ENCODE data around the gene UBE2I.

Gene UBE2I

GRCh38 chr16:1311738-1312466, 2.5 kb downstream of the UBE2I start:
- Histone ChIP-seq H3K27ac (peak overlapping the region; percentile 94), H3K27me3 (no peaks in the 10 kb centered on the region), H3K4me3 (ENCODE audit: low read depth in 1 of 2, low read length in 1 of 2) (peak overlapping the region in 1 of 2 experiments; percentile 76), H3K4me1 (ENCODE audit: control insufficient read depth in 1 of 2, insufficient read depth in 1 of 2, low read depth in 1 of 2, low read length in 1 of 2) (peaks cover 29 to 35% of the 10 kb centered on the region in 2 experiments), H3K9me3 (no peaks in the 10 kb centered on the region), H3K36me3 (peaks cover 43% of the 10 kb centered on the region)
- no peak for TF ChIP-seq CTCF (IDR thresholded peaks at IDR 0.05)

DNA sequence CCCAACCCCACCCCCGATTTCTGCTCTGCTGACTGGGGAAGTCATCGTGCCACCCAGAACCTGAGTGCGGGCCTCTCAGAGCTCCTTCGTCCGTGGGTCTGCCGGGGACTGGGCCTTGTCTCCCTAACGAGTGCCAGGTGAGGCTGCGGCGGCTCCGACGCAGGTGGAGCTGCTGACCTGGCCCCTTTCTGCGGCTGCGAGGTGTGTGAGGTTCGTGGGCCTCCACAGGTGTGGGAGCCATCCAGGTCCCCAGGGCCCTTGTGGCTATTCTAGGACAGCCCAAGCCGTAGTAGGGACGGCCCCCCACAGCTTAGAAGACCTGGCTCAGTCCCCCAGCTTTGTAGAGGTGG, 3.0 kb downstream of the UBE2I start:
- Histone ChIP-seq H3K4me1 (ENCODE audit: control insufficient read depth in 1 of 2, insufficient read depth in 1 of 2, low read depth in 1 of 2, low read length in 1 of 2) (peaks cover 29 to 35% of the 10 kb centered on the region in 2 experiments), H3K4me3 (ENCODE audit: low read depth in 1 of 2, low read length in 1 of 2) (no peak overlapping the region), H3K27ac (no peak overlapping the region), H3K36me3 (peaks cover 49% of the 10 kb centered on the region), H3K9me3 (no peaks in the 10 kb centered on the region), H3K27me3 (no peaks in the 10 kb centered on the region)
- no peak for TF ChIP-seq CTCF (IDR thresholded peaks at IDR 0.05)

GRCh38 chr16:1312903-1313302, 3.5 kb downstream of the UBE2I start:
- Histone ChIP-seq H3K27ac (no peak overlapping the region), H3K36me3 (peaks cover 53% of the 10 kb centered on the region), H3K4me1 (ENCODE audit: control insufficient read depth in 1 of 2, insufficient read depth in 1 of 2, low read depth in 1 of 2, low read length in 1 of 2) (peaks cover 29 to 35% of the 10 kb centered on the region in 2 experiments)

GRCh38 chr16:1313721-1314369, 4.4 kb downstream of the UBE2I start:
- no peak for TF ChIP-seq CTCF (IDR thresholded peaks at IDR 0.05)
- Histone ChIP-seq H3K27me3 (no peaks in the 10 kb centered on the region), H3K4me1 (ENCODE audit: control insufficient read depth in 1 of 2, insufficient read depth in 1 of 2, low read depth in 1 of 2, low read length in 1 of 2) (peaks cover 24 to 30% of the 10 kb centered on the region in 2 experiments), H3K9me3 (no peaks in the 10 kb centered on the region), H3K27ac (no peak overlapping the region), H3K36me3 (peaks cover 63% of the 10 kb centered on the region), H3K4me3 (ENCODE audit: low read depth in 1 of 2, low read length in 1 of 2) (no peak overlapping the region)

More at GRCh38 chr16:1312903-1313302, 3.5 kb downstream of the UBE2I start:
- TF ChIP-seq CTCF (IDR thresholded peaks at IDR 0.05), result no peak
- Histone ChIP-seq H3K27me3 (no peaks in the 10 kb centered on the region), H3K4me3 (ENCODE audit: low read depth in 1 of 2, low read length in 1 of 2) (no peak overlapping the region), H3K9me3 (no peaks in the 10 kb centered on the region)

DNA sequence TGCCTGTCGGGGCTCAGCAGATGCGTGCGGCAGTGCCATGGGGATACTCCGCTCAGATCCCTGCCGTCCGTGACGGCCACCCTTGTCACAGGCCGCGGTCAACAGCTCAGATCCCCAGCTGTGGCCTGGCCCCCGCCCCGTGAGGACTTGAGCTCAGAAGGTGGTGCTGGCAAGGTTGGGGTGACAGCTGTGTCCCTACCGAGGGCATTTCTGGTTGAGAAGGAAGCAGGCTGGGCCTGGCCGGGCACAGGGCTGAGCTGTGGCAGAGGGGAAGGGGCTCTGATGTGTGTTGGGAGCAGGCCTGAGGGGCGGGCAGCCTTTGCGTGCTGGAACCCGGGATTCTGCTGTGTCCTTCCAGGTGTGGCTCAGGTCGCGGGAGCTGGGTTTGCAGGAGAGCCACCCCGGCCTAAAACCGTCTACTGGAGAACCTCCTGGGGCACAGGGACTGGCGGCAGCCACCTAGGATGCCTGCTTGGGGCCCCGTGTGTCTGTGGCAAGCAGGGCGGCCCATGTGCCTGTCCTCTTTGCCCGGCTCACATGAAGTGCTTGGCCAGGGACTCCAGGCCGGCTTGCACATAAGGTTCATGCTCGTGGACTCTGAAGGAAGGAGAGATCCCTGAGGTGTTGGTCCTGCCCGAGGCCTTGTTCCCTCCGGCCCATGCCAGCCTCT, 5.1 kb downstream of the UBE2I start:
- no peak overlapping the region for H3K4me3 ChIP-seq (ENCODE audit: low read depth in 1 of 2, low read length in 1 of 2)
- H3K36me3 ChIP-seq, result peaks cover 70% of the 10 kb centered on the region

More for the DNA sequence above, 5.1 kb downstream of the UBE2I start:
- Histone ChIP-seq H3K9me3 (no peaks in the 10 kb centered on the region), H3K27ac (no peak overlapping the region), H3K4me1 (ENCODE audit: control insufficient read depth in 1 of 2, insufficient read depth in 1 of 2, low read depth in 1 of 2, low read length in 1 of 2) (peaks cover 24 to 27% of the 10 kb centered on the region in 2 experiments), H3K27me3 (no peaks in the 10 kb centered on the region)
- no peak for TF ChIP-seq CTCF (IDR thresholded peaks at IDR 0.05)
